IgD-negative memory B cell (primary cell): ENCODE measurements around the gene GHSR. TPM values are rescaled to one million over a fixed set of nuclear protein-coding genes. Genes with fewer than 3 reads are reported as not detected.

ENCODE experiments used
- H3K27ac Mint-ChIP-seq, 3 donors: one replicate each; pipeline ENCODE4 v1.8.0; 2020 to 2022; ENCODE audit warnings: mild to moderate bottlenecking in 3 of 3, mixed read lengths in 3 of 3, moderate library complexity in 1 of 3
- H3K27me3 Mint-ChIP-seq: one replicate; pipeline ENCODE4 v1.8.0; 2021; ENCODE audit warnings: mixed read lengths
- H3K36me3 Mint-ChIP-seq: one replicate; pipeline ENCODE4 v1.8.0; 2020; ENCODE audit warnings: mild to moderate bottlenecking, mixed read lengths
- H3K4me1 Mint-ChIP-seq, 3 donors: one replicate each; pipeline ENCODE4 v1.8.0; 2020 to 2022; ENCODE audit warnings: mixed read lengths in 3 of 3, mild to moderate bottlenecking in 1 of 3
- H3K4me3 Mint-ChIP-seq, 4 donors: one replicate each; pipeline ENCODE4 v1.8.0; 2020 to 2022; ENCODE audit warnings: mild to moderate bottlenecking in 4 of 4, mixed read lengths in 4 of 4, moderate library complexity in 3 of 4
- H3K9me3 Mint-ChIP-seq, 3 donors: one replicate each; pipeline ENCODE4 v1.8.0; 2020 to 2021; ENCODE audit warnings: mixed read lengths in 3 of 3, mild to moderate bottlenecking in 1 of 3
- polyA plus RNA-seq: library from polyadenylated mRNA; unstranded; fragments of 300-500 nt; fragmentation: Illumina TruSeq; gene quantifications from one replicate; pipeline ENCODE4 v1.2.3, GENCODE V29; 2021

Gene GHSR
- polyA plus RNA-seq, 1 donor from 2014 or later = not detected

GRCh38 chr3:172402892-172403643, 45.2 kb downstream of the GHSR start:
- Mint-ChIP-seq H3K27ac (no peak overlapping the region), H3K36me3 (peaks cover 6% of the 10 kb centered on the region), H3K9me3 (peaks cover 0 to 4% (median 2%) of the 10 kb centered on the region in 3 donors), H3K27me3 (no peaks in the 10 kb centered on the region), H3K4me1 (no peaks in the 10 kb centered on the region), H3K4me3 (no peak overlapping the region)

GRCh38 chr3:172402090-172402489, 46.2 kb downstream of the GHSR start:
- peaks cover 0 to 4% (median 2%) of the 10 kb centered on the region in 3 donors for H3K9me3 Mint-ChIP-seq

DNA sequence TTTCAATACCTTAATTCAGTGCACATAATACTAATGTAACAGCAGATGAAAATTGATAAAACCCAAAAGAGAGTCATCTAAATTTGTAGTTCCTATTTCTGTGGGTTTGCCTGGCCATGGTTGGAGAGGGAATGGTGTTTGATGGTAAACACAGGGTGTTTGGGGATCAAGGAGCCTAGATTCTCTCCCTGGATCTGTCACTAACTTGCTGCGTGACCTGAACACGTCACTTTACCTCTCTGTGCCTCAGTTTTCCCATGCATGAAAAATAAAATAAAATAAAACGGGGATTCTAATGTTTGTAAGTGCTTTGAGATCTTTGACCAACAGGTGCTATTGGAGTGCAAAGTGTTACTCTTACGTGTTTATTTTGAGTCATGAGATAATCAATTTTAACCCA, 49.8 kb downstream of the GHSR start:
- H3K27ac Mint-ChIP-seq = no peak overlapping the region
- H3K4me3 Mint-ChIP-seq = no peak overlapping the region
- peaks cover under 1 to 4% (median 2%) of the 10 kb centered on the region in 3 donors for H3K9me3 Mint-ChIP-seq
- no peaks in the 10 kb centered on the region for H3K4me1 Mint-ChIP-seq
- no peaks in the 10 kb centered on the region for H3K27me3 Mint-ChIP-seq
- H3K36me3 Mint-ChIP-seq = peaks cover 8% of the 10 kb centered on the region

More at GRCh38 chr3:172402090-172402489, 46.2 kb downstream of the GHSR start:
- H3K4me3 Mint-ChIP-seq = no peak overlapping the region
- no peaks in the 10 kb centered on the region for H3K27me3 Mint-ChIP-seq
- H3K36me3 Mint-ChIP-seq = peaks cover 6% of the 10 kb centered on the region
- no peaks in the 10 kb centered on the region for H3K4me1 Mint-ChIP-seq
- no peak overlapping the region for H3K27ac Mint-ChIP-seq

DNA sequence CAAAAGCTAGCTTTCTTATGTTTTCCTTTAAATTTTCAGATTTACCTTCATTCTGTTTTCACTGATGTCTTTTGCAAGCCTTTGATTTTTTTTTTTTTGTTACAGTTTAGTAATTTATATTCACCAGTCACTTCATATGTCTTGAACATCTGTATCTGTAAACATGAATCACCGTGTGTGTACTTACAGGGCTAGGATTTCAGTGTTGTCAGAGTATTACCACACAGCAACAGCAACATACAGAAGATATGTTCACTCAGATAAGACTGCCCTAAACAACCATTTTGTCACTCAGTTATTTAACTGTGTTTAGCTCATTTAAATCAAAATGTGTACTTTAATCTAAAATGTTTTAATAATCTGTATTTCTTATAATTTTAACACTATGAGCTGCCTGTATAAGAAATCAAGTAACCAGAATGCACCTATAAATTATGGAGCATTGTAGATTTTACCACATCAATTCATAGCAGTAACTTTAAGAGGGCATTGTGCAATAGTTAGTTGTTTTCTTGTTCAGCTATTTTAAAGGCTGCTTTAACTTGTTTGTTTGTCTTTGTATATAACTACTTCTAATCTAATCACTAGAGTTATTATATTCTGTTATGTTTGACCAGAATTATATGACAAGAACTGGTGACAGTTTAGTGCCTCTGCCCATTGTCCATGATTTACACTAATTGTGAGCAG, 50.4 kb downstream of the GHSR start:
- H3K4me3 Mint-ChIP-seq = no peak overlapping the region
- peaks cover 10% of the 10 kb centered on the region for H3K36me3 Mint-ChIP-seq
- H3K9me3 Mint-ChIP-seq = peaks cover 2 to 7% (median 4%) of the 10 kb centered on the region in 3 donors
- H3K27me3 Mint-ChIP-seq = no peaks in the 10 kb centered on the region
- no peaks in the 10 kb centered on the region for H3K4me1 Mint-ChIP-seq
- no peak overlapping the region for H3K27ac Mint-ChIP-seq

GRCh38 chr3:172396400-172396799, 51.9 kb downstream of the GHSR start:
- Mint-ChIP-seq H3K27ac (no peak overlapping the region), H3K4me3 (no peak overlapping the region), H3K9me3 (peaks cover 0 to 7% (median 0%) of the 10 kb centered on the region in 3 donors), H3K36me3 (peaks cover 5% of the 10 kb centered on the region), H3K4me1 (no peaks in the 10 kb centered on the region), H3K27me3 (no peaks in the 10 kb centered on the region)

GRCh38 chr3:172394692-172395091, 53.6 kb downstream of the GHSR start:
- Mint-ChIP-seq H3K27me3 (no peaks in the 10 kb centered on the region), H3K36me3 (peaks cover 4% of the 10 kb centered on the region), H3K9me3 (peaks cover 0 to 7% (median 0%) of the 10 kb centered on the region in 3 donors), H3K4me1 (no peaks in the 10 kb centered on the region), H3K4me3 (no peak overlapping the region), H3K27ac (no peak overlapping the region)

Other genes with a start within 250 kb of the GHSR start
- 33.5 TPM for gene TNFSF10, start 75.0 kb upstream of the GHSR start, polyA plus RNA-seq